GM18511 (cell line): ENCODE data around the gene GMPR2.
A peak's percentile ranks its signal among the peaks of the same experiment; 100 is the strongest.

ENCODE experiments used
- ATAC-seq: cut with Tn5 transposase; IDR thresholded peaks from one replicate; pipeline ENCODE4 v1.9.1; 2021; ENCODE audit warnings: mild to moderate bottlenecking, moderate library complexity; ENCODE audit not compliant: unreplicated experiment

GMPR2 gene

GRCh38 chr14:24232645-24233537 lies at the start of gene GMPR2:
Gene GMPR2 (plus strand): TSS chr14:24232929. CDS start chr14:24233254, 325 bp downstream.
- peak; percentile 71 for ATAC-seq

DNA sequence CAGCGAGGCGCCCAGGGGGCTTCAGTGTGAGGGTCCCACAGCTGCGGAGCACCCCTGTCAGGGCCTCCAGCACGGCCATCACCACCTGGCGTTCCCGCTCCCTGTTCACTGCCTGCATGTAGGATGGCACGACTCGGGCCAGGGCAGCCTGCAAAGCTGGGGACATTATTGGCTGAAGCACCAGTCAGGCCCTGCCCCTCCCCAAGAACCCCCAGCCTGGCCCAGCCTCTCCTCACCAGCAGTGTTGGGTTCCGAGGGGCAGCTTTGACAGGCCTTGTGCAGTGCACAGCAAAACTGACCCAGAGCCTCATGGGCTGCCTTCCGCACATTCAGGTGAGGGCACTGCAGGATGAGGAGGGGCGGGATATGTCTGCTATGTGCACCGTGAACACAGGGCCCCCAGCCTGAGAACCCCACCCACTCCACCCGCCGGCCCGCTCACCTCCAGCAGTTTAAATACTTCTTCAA lies 49.7 kb upstream of the GMPR2 start:
- no peak for ATAC-seq

DNA sequence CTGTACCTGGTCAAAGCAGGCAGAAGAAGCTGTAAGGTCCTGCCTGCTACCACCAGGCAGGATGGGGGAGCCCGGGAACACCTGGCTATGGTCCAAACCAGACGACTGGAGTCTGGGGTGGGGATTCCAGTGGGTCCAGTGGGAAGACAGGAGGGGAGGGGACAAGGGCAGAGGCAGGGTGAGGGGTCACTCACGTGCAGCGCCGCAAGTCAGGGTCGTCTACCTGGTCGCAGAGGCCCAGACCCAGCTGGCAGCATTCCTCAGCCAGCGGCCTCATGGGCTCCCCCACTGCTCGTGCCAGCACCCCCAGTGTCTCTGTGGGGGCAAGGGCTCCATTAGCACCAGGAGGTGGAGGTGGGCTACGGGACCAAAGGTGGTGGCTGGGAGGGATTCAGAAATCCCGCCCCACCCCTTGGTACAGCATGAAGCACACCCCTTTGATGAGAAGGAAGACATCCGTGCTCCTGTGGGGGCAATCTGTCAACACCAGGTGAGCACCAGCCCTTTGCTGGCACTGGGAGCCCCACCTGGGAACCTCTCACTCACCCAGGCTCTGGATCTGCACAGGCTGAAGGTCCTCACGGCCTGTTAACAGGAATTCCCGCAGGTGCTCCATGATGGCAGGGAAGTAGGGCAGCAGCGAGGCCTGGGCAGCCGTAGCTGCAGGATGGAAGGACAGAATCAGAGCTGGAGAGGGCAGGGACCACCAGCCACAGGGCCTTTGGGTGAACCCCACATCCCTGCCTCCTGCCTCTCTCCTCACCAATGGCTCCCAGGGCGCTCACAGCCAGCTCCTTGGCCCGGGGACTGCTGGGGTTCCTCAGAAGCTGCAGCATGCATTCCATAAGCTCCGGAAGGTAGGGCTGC lies 48.4 kb upstream of the GMPR2 start:
- no peak for ATAC-seq

- no peak for ATAC-seq
Observed at GRCh38 chr14:24185026-24185425, 47.7 kb upstream of the GMPR2 start.

DNA sequence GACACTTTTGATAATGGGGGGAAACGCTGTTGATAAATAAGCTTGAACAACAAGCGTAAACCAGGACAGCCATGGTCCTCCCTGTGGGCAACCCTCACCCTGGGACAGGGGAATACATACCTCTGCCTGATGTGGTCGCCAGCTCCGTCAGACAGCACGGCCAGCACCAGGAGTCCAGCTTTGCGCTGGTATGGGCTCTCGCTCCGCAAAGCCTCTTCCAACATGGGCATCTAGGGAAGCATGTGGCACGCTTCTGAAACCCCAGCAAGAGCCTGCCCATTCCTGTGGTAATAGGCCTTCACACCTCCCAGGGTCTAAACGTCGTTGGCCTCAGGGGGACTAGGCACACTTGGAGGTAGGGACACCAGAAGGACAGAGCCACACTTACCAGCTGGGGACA lies 47.0 kb upstream of the GMPR2 start:
- ATAC-seq, result no peak

DNA sequence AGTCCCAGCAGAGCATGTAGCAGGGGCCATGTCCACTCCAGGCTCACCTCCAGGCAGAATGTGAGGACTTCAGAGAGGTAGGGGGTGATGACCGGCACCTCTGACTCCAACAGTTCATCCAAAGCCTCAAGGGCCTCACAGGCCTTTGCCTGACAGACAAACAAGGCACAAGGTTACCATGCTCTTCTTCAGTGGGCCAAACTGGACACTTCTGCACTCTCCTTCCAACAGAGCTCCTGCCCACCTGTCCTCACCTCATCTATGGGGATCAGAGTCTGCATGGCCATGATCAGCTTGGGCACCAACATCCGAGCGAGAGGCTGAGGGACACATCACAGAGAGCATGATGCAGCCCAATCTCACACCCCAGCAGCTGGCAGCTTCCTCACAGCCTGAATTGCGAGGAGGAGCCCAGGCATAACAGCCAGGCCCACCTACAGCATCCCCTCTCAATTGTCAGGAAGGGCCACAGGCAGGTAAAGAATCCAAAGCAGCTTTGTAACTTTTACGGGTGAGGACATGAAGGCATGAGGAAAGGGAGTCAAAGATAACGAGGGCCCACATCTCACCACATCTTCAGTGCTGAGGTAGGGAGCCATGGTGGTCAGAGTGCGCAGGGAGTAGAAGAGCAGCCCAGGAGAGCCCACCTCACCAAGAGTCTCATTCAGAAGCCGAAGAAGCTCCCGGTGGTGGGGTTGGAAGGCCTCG lies 45.7 kb upstream of the GMPR2 start:
- no peak for ATAC-seq

GRCh38 chr14:24187539-24187915 lies 45.2 kb upstream of the GMPR2 start:
- ATAC-seq, result no peak

DNA sequence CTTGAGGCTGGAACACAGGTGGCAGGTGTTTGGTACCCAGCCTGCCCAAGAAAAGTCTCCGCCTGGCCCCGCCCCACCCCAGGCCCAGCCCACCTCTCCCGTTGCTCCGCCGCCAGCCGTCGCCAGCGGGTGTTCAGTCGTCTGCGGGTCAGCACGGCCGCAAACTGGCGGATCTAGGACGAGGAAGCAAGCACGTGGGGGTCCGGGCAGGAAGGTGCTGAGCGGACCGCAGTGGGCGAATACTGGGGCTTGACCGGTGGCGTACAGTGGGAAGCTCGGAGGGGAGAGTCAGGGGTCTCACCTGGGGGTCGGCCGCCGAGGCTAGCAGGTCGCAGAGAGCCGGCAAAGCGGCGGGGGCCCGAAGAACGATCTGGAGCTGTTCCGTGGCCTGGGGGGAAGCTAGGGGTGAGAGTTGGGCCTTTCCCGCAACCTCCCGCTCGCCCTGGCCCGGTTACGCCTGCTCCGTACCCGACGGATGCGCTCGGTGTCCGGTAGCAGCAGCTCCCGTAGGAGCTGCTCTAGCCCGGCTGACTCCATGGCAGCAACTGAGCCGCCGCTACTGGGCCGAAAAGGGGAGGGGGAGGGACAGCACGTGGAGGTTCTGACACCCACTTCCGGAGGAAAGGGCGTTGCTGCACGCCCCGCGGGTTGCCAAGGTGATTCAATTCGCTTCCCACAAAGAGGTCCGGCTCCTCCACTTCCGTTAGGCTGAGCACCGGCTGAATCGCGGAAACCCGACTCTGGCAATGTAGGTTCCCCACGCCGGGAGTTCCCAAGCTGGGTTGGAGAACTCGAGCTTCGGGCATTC lies 44.3 kb upstream of the GMPR2 start, which contains the start of gene IPO4:
IPO4 (minus strand) TSS at position 566 of the 808 bp plus-strand sequence; CDS start at position 537, 29 bp downstream.
- peak; percentile 94 for ATAC-seq

DNA sequence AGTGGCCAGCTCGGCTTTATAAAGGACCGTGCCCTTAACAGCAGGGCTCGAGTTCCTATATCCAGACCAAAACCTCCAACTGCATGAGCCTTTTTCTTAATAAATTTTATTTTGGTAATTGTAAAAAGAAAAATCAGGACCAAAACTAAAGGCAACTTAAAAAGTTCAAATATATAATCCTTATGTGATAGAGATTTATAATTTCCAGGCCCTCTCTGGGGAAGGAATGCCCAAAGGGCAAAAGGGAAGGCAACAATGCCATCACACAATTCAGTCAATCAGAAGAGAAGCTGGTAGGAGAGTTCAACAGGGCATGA lies 43.7 kb upstream of the GMPR2 start:
- ATAC-seq, result no peak

- ATAC-seq, result no peak
Observed at GRCh38 chr14:24189460-24189859, 43.3 kb upstream of the GMPR2 start.

DNA sequence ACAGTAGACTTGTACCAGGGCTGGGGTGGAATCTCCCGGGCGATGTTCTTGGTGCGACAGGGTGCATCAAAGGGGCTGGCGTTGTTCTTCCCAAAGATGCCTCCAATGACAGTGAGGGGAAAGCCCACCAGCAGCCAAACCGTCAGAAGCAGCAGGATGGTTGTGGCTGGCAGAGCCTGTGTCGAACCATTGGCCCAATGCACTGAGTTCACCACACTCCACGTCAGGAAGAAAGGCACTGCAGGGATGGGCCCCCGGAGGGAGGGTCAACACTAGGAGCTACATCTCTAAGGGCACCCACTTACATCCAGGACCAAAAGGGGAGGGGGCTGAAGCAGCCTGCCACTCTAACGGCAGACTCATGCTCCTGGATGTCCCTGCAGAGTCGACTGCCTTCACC lies 42.3 kb upstream of the GMPR2 start:
- no peak for ATAC-seq

DNA sequence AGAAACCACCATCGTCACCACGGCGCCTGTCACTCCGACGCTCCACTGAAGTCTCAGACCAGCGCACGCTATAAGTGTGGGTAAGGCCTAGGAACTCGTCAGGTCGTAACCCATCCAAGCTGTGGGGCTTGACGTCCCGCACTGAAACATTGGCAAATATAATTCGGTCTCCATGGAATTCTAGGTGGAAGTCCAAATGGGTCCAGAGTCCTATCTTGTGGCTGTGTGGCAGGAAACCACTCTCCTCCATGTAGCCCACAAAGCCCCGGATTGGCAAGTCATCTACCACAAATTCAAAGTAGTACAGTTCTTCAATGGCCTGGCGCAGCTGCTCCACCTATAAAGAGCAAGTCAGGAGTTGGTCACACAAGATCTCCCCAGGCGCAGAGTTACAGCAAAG lies 39.8 kb upstream of the GMPR2 start:
- ATAC-seq, result no peak

DNA sequence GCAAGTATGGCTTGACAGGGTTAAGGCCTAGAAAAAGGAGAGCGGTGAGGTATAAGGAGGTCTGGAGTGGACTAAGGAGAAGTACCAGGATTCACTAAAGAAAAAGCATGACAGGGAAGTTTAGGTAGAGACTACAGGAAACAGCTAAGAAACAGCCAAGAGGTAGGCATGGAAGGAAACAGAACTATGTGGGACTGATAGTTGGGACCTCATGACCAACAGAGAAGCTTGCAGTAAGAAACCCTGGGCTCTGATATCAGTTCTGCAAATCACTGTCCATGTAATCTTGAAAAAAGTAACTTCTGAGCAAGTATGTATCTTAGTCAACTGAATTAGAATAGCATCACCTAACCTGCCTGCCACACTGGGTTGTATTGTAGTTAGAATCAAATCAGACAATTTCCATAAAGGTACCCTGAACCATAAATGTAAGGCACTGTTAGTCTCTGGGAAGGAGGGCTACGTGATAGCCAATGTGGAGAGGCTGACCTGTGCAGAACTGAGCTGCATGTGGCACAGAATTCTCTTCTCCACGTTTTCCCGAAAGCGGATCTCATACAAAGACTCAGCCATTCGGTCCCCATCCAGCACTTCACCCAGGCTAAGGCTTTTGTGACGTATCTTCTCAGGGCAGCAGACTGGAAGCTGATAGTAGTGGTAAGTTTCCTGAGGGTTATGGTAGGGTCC lies 38.4 kb upstream of the GMPR2 start:
- no peak for ATAC-seq

GRCh38 chr14:24194873-24195185 lies 37.9 kb upstream of the GMPR2 start:
- no peak for ATAC-seq

DNA sequence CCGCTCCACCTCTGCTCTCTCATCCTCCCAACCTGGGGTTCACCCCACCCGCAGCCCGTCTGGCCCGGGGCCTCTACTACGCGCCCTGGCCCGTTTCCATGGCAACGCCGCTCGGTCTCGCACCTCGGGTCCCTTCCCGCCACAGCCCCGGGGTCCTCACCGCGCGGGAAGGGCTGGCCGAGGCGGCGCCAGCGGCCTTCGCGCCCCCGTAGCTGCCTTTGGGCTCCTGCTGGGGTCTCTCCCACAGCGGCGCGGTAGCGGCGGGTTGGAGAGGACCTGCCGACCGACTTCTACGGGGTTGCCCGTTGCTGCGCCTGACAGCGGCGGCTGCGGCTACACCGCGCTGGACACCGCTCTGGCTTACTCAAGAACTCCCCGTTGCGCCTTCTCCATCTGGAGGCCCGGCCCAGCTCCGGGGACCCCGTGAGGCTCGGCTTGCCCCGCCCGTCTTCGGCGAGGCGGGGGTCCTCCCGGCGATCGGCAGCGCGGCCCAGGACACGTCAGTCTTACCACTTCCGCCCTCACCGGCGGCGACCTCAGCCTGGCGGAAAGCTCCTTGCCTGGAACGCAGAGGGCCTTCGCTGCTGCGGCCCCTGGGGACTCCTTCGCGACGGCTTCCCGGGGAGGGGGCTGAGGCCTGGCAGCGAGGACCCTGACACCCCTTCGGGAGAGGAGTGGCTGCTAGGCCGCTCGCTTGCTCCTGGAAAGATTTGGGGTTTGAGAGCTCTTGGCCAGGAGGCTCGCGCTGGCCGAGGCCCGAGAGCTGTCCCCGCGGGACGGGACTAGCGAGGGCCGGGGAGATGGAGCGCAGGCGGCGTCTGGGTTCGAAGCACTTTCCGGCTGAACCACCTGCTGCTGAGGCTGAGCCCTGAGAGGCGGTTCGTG lies 37.3 kb upstream of the GMPR2 start, which contains the start of gene TM9SF1:
TM9SF1 (minus strand) TSS at position 256 of the 885 bp plus-strand sequence. CDS start 422 bp downstream, outside the sequence.
- peak; percentile 90 for ATAC-seq

GRCh38 chr14:24196071-24197055 lies 36.4 kb upstream of the GMPR2 start:
- ATAC-seq, result peak; percentile 28

GRCh38 chr14:24197056-24197450 lies 35.7 kb upstream of the GMPR2 start:
- ATAC-seq, result no peak
